CMK (cell line): Measurements from ENCODE around the gene SPATA2L.
"Not testable (repeated sequence)": the region's sequence is repeated elsewhere in the genome, so short reads cannot be mapped to it uniquely, and the experiment has no call there.

Experiments used
- DNase-seq: peaks from one replicate; pipeline ENCODE4 v3.0.0-alpha.2; 2010; ENCODE audit warnings: low read depth

Gene SPATA2L

GRCh38 chr16:89706518-89707260 is 5.2 kb upstream of the SPATA2L start:
- DNase-seq, result no peak

DNA sequence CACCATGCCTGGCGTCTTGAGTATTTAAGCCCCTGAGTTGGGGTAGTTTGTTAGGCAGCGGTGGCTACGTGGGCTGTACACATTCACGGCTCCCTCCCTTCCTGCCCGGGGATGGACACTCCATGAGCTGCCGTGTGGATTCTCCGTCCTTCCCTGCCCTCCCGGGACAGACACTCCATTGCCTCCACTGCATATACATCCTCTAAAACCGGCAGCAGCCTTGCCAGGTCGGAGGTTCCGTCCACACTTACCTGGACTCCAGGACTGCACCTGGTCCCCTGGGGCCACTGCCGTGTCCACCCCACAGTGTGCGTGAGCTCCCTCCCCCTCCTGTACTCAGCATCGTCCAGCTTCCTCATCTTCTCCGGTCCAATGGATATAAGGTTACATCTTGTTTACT is 3.5 kb upstream of the SPATA2L start:
- DNase-seq, result no peak

DNA sequence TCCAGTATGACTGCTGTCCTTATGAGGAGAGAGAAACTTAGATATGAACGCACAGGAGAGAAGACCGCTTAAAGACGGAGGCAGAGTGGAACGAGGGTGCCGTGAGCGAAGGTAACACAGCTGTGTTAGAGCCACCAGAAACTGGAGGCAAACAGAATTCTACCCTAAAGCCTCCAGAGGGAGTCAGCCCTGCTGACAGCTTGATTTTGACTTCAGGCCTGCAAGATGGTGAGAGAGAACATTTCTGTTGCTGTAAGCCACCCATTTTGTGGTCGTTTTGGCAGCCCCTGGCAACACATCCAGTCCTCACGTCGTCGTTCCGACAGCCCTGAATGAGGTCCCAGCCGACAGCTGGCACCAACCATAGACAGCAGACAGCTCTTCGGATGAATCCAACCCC is 2.8 kb upstream of the SPATA2L start:
- DNase-seq, result no peak

DNA sequence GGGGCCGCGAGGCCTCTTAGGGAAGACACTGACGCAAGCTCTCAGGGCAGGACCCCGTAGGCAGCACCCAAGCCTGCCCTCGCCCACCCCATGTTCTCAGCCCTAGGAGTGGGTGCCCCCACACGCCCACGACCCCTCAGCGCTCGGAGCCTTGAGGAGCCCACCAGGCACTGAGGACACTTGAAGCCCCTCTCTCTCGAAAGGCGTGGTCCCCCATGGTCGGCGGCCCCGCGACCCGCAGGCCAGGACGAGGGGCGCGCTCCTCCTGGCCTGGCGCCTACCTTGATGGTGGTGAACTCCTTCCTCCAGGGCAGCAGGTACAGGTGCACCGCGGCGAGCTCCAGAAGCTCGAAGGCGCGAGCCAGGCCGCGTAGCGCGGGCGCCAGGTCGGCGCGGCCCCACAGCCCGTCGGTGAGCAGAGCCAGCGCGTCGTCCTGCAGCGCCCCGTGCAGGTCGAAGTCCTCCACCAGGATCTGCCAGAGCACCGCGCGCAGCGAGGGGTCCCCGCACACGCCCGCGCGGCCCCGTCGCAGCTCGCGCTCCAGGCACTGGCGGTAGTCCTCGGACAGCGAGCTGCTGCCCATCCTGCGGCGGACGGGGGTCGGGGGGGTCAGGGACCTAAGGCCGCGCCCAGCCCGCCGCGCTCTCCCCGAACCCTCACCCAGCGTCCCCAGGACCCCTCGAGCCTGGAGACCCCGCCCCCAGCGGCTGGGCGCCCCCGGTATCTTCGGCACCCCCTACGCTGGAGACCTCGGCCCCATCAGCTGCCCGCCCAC is 668 bp downstream of the SPATA2L start:
- DNase-seq, result no peak

DNA sequence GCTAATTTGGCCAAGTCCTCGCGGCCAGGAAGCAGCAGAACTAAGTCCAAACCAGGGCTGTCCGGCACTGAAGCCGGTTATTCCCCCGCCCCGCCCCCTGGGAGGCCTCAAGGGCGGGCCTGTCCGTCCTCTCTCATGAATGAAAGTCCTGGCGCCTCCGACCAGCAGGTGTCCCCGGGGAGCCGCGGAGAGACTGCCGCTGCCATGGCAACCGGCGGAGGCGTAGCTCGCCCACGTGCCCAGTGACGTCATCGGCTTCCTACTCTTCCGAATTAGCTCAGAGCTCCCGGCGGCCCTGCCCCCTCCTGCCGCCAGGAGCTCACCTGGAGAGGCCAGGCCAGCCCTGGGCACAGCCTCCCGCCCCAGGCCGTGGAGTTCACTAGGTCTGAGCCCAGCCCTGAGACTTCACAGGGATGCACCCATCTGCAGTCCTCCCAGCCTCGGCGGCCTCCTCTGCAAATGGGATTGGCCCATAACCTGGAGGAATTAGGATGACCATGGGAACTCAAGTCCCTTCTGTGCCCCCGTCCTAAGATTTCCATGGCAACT is 1.3 kb downstream of the SPATA2L start:
- peak; percentile 93 for DNase-seq

DNA sequence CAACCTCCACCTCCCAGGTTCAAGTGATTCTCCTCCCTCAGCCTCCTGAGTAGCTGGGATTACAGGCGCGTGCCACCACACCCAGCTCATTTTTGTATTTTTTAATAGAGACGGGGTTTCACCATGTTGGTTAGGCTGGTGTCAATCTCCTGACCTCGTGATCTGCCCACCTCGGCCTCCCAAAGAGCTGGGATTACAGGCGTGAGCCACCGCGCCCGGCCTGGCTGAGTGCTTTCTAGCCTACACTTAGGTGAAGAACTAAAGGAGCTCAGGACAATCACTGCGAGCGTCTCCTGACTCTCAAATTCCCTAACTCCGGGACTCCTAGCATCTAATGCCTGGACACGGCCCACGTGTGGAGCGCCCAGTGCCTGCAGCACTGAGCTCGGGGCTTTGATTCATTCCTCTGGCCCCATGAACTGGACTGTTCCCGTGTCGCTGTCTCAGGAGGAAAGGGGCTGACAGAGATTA is 1.8 kb downstream of the SPATA2L start:
- not testable (repeated sequence) for DNase-seq

- DNase-seq, result not testable (repeated sequence)
Measured at GRCh38 chr16:89698717-89699116, 2.8 kb downstream of the SPATA2L start.

DNA sequence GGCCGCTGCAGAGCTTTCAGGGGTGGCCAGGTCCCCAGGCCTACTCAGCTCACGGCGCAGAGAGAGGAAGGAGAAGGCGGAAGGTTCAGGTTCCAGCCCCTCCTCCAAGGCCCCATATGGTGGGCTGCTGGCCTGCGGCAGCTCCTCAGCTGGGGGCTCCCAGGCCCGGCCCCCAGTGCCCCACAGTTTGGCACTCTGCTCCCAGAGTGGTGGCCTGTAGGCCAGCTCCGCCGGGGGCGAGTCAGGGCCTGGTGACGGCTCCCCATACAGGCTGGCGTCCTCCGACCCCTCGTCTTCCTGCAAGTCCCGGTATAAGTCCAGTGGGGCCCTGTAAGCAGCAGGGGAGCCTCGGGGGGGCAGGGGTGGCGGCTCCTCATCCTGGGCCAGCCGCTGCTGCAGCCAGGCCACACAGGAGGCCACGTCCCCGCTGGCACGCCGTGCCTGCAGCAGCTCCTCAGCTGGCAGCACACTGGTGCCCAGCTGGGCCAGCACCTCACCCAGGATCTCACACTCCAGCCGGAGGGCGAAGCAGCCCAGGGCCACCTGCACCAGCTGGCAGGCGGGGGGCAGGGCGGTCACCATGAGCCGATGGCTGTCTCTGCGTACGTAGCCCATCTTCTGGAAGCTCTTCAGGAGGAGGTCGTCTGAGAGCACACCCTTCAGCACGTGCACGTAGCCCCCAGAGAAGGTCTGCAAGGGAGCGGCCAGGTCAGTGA is 3.7 kb downstream of the SPATA2L start:
- no peak for DNase-seq

DNA sequence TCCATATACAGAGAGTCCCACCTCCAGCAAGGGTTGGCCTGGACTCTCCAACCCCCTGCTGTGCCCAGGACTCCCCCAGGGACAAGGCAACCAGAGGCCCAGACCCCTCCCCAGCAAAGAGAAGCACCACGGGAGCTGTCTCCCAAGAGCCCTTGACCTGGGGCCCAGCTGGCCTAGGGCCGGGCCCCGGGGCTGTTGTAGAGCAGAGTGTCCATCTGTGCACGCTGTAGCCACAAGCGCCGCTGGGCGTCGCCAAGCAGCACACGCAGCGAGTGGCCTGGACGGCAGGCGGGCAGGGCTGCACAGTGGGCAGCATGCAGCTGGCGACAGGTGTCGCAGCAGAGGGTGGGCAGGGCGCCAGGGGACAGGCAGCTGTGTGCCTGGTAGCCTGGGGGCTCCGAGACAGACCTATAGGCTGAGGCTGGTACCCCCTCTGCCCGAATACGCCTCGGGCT is 4.3 kb downstream of the SPATA2L start:
- DNase-seq, result no peak

DNA sequence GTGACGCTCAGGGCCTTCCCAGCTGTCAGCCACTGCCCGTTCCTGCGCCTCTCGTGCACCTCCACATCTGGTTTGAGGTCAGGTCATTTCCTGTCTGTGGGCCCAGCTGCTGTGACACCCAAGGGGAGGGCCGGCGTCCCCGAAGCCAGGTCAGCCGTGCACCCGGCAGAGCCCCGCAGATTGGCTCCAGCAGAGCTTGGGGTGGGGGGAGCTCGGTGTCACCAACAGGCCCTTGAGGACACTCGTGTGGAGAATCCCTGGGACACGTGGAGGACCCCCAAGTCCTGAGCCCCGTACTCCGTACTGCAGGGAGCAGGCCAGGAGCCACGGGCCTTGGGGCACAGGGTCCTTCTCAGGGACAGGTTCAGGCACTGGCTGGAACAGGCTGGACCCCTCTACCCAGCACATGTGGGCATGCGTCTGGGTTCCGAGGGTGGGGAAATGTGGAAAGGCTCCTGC is 4.8 kb downstream of the SPATA2L start:
- no peak for DNase-seq

GRCh38 chr16:89695875-89696669 is 5.4 kb downstream of the SPATA2L start:
- DNase-seq, result no peak

DNA sequence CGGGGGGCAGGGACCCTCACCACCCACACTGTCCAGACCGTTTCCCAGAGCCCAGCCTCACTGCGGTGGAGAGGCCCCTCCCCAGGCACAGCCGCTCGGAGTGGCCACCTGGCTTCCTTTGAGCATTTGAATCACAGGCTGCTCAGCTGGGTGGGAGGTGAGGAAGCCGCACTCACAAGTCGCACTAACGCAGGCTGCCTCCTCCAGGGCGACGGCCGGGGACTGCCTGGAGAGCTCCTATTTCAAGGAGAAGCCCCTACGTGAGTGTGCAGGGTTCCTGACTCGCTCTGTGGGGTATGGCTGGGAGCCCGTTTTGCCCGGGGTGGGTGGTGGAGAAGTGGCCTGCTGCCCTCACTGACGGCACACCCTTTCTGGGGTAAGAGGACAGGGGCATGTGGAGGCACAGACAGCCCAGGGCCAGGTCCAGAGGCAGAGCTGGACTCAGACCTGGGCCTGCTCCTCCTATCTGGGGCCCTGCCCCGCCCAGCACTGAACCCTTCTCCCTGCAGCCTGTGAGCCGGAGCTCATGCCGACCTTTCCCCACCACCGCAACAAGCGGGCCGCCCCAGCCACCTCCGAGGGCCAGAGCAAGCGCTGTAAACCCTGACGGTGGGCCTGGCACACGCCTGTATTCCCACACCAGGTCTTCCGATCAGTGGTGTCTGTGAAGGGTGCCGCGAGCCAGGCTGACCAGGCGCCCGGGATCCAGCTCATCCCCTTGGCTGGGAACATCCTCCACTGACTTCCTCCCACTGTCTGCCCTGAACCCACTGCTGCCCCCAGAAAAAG is 6.2 kb downstream of the SPATA2L start:
- no peak for DNase-seq

DNA sequence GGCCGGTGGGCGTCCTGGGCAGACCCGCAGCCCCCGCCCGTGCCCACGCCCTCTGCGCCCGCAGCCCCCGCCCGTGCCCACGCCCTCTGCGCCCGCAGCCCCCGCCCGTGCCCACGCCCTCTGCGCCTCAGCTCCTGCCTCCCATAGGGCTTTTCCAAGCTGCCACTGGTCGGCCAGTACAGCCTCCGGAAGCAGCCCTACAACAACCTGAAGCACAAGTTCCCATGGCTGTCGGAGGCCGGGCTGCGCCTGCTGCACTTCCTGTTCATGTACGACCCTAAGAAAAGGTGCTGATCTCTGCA is 6.8 kb downstream of the SPATA2L start:
- not testable (repeated sequence) for DNase-seq

DNA sequence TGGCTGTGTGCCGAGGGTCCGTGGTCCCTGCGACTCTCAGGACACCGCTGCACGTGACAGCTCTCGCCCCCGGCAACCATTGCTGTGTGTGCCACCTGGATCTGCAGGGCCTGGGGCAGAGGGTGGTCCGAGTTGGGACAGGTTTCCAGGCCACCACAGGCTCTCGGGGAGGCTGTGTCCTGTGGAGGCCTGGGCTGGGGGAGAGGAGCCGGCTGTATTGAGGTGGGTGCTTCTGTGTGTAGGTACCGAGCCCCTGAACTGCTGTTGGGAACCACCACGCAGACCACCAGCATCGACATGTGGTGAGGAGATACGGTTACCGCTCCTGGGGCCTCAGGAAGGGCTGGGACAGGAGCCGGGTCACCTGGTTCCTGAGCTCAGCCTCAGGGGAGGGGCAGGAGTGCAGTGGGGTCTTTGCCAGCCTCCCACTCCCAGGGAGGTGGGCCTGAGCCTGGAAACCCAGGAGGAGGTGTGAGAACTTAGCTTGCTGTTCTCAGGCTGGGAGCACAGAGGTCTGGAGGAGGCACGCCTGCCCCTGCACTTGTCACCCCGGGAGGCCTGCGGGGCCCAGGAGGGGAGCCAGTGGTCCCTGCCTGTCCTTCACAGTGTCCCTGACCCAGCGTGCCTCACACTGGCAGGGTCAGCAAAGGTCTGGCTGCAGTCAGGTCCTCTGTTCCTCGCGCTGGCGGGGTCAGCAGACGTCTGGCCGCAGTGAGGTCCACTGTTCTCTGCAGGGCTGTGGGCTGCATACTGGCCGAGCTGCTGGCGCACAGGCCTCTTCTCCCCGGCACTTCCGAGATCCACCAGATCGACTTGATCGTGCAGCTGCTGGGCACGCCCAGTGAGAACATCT is 7.3 kb downstream of the SPATA2L start:
- DNase-seq, result no peak

DNA sequence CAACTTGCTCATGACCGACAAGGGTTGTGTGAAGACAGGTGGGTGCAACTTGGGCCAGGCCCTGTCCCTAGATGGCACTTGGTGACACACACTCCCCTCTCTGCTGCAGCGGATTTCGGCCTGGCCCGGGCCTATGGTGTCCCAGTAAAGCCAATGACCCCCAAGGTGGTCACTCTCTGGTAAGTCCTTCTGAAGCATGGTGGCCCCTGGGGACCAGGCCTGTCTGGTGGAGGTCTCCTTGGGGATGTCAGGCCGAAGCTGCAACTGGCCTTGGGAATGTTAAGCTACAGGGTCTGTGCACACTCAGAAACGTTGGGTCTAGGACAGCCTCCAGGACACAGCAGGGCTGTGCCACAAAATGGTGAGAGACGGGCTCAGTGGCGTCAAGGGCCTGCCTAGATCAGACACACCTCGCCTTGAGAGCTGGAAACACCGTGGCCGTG is 8.2 kb downstream of the SPATA2L start:
- DNase-seq, result no peak

DNA sequence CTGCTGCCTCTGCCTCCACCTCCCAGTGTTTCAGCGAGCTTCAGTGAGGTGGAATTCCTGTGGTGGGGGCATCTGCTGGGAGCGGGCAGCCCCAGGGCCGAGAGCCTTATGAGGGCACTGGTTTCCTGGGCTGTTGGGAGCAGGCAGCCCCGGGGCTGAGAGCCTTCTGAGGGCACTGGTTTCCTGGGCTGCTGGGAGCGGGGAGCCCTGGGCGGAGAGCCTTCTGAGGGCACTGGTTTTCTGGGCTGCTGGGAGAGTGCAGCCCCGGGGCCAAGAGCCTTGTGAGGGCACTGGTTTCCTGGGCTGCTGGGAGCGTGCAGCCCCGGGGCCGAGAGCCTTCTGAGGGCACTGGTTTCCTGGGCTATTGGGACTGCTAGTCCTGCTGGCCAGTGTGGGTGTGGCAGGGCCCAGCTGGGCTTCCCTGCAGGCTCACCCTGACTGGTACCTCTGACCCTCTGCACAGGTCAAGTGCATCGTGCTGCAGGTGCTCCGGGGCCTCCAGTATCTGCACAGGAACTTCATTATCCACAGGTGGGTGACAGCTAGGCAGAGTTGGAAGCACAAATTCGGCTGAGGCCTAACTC is 9.4 kb downstream of the SPATA2L start:
- DNase-seq, result no peak

- no peak for DNase-seq
Measured at GRCh38 chr16:89691231-89691985, 10.1 kb downstream of the SPATA2L start.

DNA sequence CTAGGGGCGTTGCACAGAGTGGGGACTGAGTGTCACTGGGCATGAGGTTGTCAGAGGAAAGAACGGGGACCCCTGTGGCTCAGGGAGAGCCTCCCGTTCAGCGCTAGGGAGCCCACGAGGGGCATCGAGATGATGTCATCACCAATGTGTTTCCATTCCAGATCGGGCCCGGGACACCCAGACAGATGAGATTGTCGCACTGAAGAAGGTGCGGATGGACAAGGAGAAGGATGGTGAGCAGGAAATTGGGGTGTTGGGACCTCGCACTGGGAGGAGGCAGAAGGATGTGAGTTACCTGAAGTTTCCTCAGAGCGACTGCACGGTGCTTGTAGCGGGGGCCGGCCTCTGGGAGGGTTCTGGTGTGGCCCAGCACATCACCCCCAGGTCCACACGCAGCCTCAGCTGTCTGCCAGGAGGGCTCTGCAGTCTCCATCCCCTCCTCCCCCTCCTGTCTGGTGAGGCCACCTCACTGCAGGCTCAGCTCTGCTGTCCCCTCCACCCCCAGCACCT is 11.1 kb downstream of the SPATA2L start:
- DNase-seq, result no peak
